Effector memory CD4-positive, alpha-beta T cell (primary cell): Measurements from ENCODE around the gene PIAS1.

Source experiments
- DNase-seq, 3 donors: peaks; one replicate each; pipeline ENCODE4 v3.0.0-alpha.2; 2020
- H3K27ac ChIP-seq: 2 replicates; pipeline ENCODE4 v1.7.0; 2013; ENCODE audit warnings: mild to moderate bottlenecking, low read length, moderate library complexity; ENCODE audit not compliant: insufficient read depth, poor library complexity, severe bottlenecking
- H3K27me3 ChIP-seq: replicated peaks from 2 replicates; pipeline ENCODE4 v1.7.0; 2013; ENCODE audit warnings: mild to moderate bottlenecking, low read length; ENCODE audit not compliant: insufficient read depth, control insufficient read depth, poor library complexity, severe bottlenecking
- H3K36me3 ChIP-seq: 2 replicates; pipeline ENCODE4 v1.7.0; 2013; ENCODE audit warnings: mild to moderate bottlenecking, low read length, moderate library complexity; ENCODE audit not compliant: control insufficient read depth, insufficient read depth
- H3K4me1 ChIP-seq: 2 replicates; pipeline ENCODE4 v1.7.0; 2013; ENCODE audit warnings: low read length, mild to moderate bottlenecking; ENCODE audit not compliant: control insufficient read depth, insufficient read depth, poor library complexity, severe bottlenecking
- H3K4me3 ChIP-seq: 2 replicates; pipeline ENCODE4 v1.7.0; 2013; ENCODE audit warnings: low read length, low read depth, mild to moderate bottlenecking; ENCODE audit not compliant: insufficient read depth, poor library complexity, severe bottlenecking
- H3K9me3 ChIP-seq: 2 replicates; pipeline ENCODE4 v1.7.0; 2013; ENCODE audit warnings: mild to moderate bottlenecking, low read length, moderate library complexity; ENCODE audit not compliant: control insufficient read depth

PIAS1 gene

DNA sequence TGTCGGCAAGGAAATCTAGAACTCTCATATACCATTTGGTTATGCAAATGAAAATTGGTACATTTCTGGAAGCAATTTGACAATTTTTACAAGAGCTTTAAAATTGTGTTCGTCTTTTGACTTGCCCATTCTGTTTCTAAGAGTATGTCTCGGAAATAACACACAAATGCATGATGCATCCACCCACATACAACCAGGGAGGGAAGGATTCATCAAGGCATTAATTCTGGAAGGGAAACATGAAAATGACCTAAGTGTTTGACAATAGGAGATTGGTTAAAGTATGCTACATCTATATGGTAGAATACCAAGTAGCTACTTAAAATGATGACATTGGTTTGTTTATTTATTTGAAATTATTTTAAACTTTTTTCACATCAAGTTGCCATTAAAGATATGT is 58.6 kb downstream of the PIAS1 start:
- H3K36me3 ChIP-seq: peaks cover 7% of the 10 kb centered on the region
- no peak for DNase-seq
- no peak overlapping the region for H3K4me3 ChIP-seq
- no peak overlapping the region for H3K27ac ChIP-seq
- no peaks in the 10 kb centered on the region for H3K27me3 ChIP-seq
- peaks cover 17% of the 10 kb centered on the region for H3K4me1 ChIP-seq
- H3K9me3 ChIP-seq: no peaks in the 10 kb centered on the region

DNA sequence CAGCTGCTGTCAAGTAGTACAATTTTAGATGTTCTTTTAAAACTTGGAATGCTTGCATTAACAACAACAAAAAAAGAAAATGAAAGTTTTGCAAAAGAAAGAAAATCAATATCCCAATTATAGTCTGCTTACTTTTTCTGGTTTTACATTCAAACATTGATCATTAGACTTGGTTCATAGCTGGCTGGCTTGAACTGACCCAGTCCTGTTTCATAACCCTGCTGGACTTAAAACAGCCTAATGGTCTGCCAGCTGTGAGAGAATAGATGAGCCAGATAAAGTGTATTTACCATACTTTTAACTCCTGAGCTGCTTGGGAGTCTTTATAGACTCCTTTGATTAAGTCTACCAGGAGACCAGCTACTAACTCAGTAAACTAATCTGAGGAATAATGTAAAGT is 59.2 kb downstream of the PIAS1 start:
- no peak for DNase-seq
- no peaks in the 10 kb centered on the region for H3K27me3 ChIP-seq
- H3K36me3 ChIP-seq: peaks cover 7% of the 10 kb centered on the region
- H3K4me1 ChIP-seq: peaks cover 17% of the 10 kb centered on the region
- H3K9me3 ChIP-seq: no peaks in the 10 kb centered on the region
- no peak overlapping the region for H3K4me3 ChIP-seq
- no peak overlapping the region for H3K27ac ChIP-seq

GRCh38 chr15:68113751-68114150 is 59.6 kb downstream of the PIAS1 start:
- Histone ChIP-seq H3K4me1 (peaks cover 17% of the 10 kb centered on the region), H3K27ac (no peak overlapping the region), H3K36me3 (peaks cover 4% of the 10 kb centered on the region), H3K27me3 (no peaks in the 10 kb centered on the region), H3K4me3 (no peak overlapping the region), H3K9me3 (no peaks in the 10 kb centered on the region)
- DNase-seq: no peak

DNA sequence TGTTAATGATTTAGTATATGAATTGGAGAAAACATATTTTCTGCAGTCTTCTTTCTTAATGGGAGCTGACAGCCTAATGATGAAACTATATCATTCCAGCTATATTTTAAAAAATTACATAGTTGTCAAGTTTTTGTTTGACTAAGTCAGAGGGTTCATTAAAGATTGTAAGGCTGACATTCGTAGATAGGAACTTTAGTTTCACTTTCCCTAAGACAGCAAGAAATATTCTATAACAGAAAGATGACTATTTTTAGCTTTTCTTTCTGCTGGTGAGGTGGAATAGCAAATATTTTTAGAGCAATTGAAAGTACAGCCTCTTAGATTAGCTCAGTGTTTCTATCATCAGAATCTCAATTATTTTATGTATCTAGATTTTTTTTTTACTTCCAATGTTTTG is 60.2 kb downstream of the PIAS1 start:
- H3K4me3 ChIP-seq: no peak overlapping the region
- H3K27me3 ChIP-seq: no peaks in the 10 kb centered on the region
- H3K9me3 ChIP-seq: no peaks in the 10 kb centered on the region
- peaks cover 17% of the 10 kb centered on the region for H3K4me1 ChIP-seq
- H3K27ac ChIP-seq: no peak overlapping the region
- no peaks in the 10 kb centered on the region for H3K36me3 ChIP-seq
- DNase-seq: no peak

DNA sequence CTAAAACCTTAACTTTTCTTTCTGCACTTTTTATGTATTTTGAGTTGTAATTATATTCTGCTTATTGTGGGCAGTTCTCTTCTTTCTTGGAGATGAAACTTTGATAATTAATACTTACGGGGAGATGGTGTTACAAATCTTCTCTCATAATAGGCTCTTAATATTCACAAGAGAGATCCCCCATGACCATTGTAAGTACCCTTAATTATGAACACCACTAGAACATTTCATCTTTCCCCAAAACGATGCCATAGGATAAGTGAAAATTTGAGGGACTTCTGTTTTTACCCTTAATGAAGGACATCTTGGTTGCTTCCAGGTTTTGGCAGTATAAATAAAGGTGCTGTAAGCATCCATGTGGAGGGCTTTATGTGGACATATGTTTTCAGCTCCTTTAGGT is 60.7 kb downstream of the PIAS1 start:
- DNase-seq: no peak
- Histone ChIP-seq H3K4me3 (no peak overlapping the region), H3K4me1 (peaks cover 17% of the 10 kb centered on the region), H3K27ac (no peak overlapping the region), H3K27me3 (no peaks in the 10 kb centered on the region), H3K9me3 (no peaks in the 10 kb centered on the region), H3K36me3 (no peaks in the 10 kb centered on the region)

- no peak for DNase-seq
- Histone ChIP-seq H3K4me3 (no peak overlapping the region), H3K36me3 (no peaks in the 10 kb centered on the region), H3K27ac (no peak overlapping the region), H3K27me3 (no peaks in the 10 kb centered on the region), H3K4me1 (no peaks in the 10 kb centered on the region), H3K9me3 (no peaks in the 10 kb centered on the region)
Observed at GRCh38 chr15:68124700-68125099, 70.6 kb downstream of the PIAS1 start.

DNA sequence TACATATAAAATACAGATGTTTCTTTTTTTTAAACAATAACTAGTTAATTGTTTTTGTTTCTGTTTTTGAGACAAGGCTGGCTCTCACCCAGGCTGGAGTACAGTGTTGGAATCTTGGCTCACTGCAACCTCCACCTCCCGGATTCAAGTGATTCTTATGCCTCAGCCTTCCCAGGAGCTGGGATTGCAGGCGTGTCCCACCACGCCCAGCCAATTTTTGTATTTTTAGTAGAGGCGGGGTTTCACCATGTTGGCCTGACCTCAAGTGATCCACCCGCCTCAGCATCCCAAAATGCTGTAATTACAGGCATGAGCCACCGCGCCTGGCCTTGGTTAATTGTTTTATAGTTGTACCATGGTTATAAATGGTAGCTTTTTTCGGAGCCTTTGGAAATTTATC is 72.3 kb downstream of the PIAS1 start:
- Histone ChIP-seq H3K4me3 (no peak overlapping the region), H3K27me3 (no peaks in the 10 kb centered on the region), H3K9me3 (no peaks in the 10 kb centered on the region), H3K27ac (no peak overlapping the region), H3K4me1 (no peaks in the 10 kb centered on the region), H3K36me3 (no peaks in the 10 kb centered on the region)
- DNase-seq: no peak

DNA sequence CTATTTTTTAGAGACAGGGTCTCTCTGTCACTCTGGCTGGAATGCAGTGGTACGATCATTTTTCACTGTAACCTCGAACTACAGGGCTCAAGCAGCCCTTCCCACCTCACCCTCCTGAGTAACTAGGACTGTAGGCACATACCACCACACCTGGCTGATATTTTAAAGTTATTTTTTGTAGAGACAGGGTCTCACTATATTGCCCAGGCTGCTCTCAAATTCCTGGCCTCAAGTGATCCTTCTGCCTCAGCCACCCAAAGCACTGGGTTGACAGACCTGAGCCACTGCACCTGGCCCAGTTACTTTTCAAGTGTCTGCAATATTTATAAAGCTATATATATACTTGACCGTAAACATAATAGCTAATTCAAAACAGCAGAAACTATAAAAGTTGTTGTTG is 75.0 kb downstream of the PIAS1 start:
- no peaks in the 10 kb centered on the region for H3K36me3 ChIP-seq
- H3K27me3 ChIP-seq: no peaks in the 10 kb centered on the region
- H3K9me3 ChIP-seq: no peaks in the 10 kb centered on the region
- DNase-seq: no peak
- no peaks in the 10 kb centered on the region for H3K4me1 ChIP-seq
- no peak overlapping the region for H3K27ac ChIP-seq
- H3K4me3 ChIP-seq: no peak overlapping the region

DNA sequence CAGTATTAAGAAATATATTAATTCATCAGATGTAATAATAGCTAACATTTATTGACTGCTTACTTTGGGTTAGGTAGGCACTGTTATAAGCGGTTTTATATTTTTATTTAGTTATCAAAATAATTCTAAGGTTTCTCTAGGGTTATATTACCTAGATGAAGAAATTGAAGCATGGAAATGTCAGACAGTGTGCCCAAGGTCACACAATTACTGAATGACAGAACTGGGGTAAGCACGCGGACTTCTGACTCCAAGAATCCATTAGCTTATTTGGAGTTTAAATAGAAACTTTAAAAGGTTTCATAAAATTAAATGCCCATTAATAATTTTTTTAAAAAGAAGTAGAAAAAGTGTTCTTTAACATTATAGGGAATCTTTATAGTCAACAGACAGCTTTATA is 76.7 kb downstream of the PIAS1 start:
- Histone ChIP-seq H3K27ac (no peak overlapping the region), H3K4me1 (no peaks in the 10 kb centered on the region), H3K4me3 (no peak overlapping the region), H3K36me3 (no peaks in the 10 kb centered on the region), H3K9me3 (no peaks in the 10 kb centered on the region), H3K27me3 (no peaks in the 10 kb centered on the region)
- DNase-seq: no peak

- DNase-seq: no peak
- no peaks in the 10 kb centered on the region for H3K4me1 ChIP-seq
Observed at GRCh38 chr15:68137096-68137495, 83.0 kb downstream of the PIAS1 start.

GRCh38 chr15:68143129-68143528 is 89.0 kb downstream of the PIAS1 start:
- Histone ChIP-seq H3K27me3 (no peaks in the 10 kb centered on the region), H3K4me3 (no peak overlapping the region), H3K4me1 (no peaks in the 10 kb centered on the region), H3K9me3 (no peaks in the 10 kb centered on the region), H3K27ac (no peak overlapping the region), H3K36me3 (peaks cover 36% of the 10 kb centered on the region)
- no peak for DNase-seq

More at GRCh38 chr15:68137096-68137495, 83.0 kb downstream of the PIAS1 start:
- no peak overlapping the region for H3K4me3 ChIP-seq
- H3K9me3 ChIP-seq: no peaks in the 10 kb centered on the region
- H3K27ac ChIP-seq: no peak overlapping the region
- H3K27me3 ChIP-seq: no peaks in the 10 kb centered on the region
- peaks cover 6% of the 10 kb centered on the region for H3K36me3 ChIP-seq
